OCI-LY3 (cell line): ENCODE measurements around the gene GJC3.
"Not testable (repeated sequence)": the region's sequence is repeated elsewhere in the genome, so short reads cannot be mapped to it uniquely, and the experiment has no call there.

Experiments
- EZH2phosphoT487 ChIP-seq: fragments of 200-600 bp; shearing (Covaris generic); IDR thresholded peaks from 2 replicates; pipeline ENCODE4 v1.6.1; 2018; ENCODE audit warnings: antibody characterized with exemption, mixed run types, low read depth
- TF ChIP-seq, protein P1 (sequence below): fragments of 200-600, 300-600 bp; sonication (generic); IDR thresholded peaks from 2 replicates; pipeline ENCODE4 v1.5.1; 2014; ENCODE audit warnings: antibody characterized with exemption, low read length, low read depth

GRCh38 chr7:99969813-99970212 lies 40.4 kb upstream of the GJC3 start:
- TF ChIP-seq, protein P1, sequence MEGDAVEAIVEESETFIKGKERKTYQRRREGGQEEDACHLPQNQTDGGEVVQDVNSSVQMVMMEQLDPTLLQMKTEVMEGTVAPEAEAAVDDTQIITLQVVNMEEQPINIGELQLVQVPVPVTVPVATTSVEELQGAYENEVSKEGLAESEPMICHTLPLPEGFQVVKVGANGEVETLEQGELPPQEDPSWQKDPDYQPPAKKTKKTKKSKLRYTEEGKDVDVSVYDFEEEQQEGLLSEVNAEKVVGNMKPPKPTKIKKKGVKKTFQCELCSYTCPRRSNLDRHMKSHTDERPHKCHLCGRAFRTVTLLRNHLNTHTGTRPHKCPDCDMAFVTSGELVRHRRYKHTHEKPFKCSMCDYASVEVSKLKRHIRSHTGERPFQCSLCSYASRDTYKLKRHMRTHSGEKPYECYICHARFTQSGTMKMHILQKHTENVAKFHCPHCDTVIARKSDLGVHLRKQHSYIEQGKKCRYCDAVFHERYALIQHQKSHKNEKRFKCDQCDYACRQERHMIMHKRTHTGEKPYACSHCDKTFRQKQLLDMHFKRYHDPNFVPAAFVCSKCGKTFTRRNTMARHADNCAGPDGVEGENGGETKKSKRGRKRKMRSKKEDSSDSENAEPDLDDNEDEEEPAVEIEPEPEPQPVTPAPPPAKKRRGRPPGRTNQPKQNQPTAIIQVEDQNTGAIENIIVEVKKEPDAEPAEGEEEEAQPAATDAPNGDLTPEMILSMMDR, result not testable (repeated sequence)
- TF ChIP-seq EZH2phosphoT487, result not testable (repeated sequence)
